GM21367 (cell line): ENCODE results near the gene UPK3BL1.
"Not testable (repeated sequence)": the region's sequence is repeated elsewhere in the genome, so short reads cannot be mapped to it uniquely, and the experiment has no call there.

Experiments
- ATAC-seq: cut with Tn5 transposase; IDR thresholded peaks from one replicate; pipeline ENCODE4 v1.9.1; 2021; ENCODE audit not compliant: unreplicated experiment

The UPK3BL1 gene

GRCh38 chr7:102642691-102643090 lies at the start of gene UPK3BL1:
UPK3BL1 (minus strand) TSS chr7:102642791; CDS start chr7:102642741, 50 bp downstream.
- ATAC-seq: not testable (repeated sequence)

GRCh38 chr7:102690602-102691001 lies 48.0 kb upstream of the UPK3BL1 start:
- ATAC-seq: not testable (repeated sequence)

GRCh38 chr7:102689436-102690282 lies 47.1 kb upstream of the UPK3BL1 start:
- ATAC-seq: peak; percentile 54

- ATAC-seq: peak; percentile 75
Measured at GRCh38 chr7:102688299-102689036, 45.9 kb upstream of the UPK3BL1 start.

GRCh38 chr7:102682560-102682959 lies 40.0 kb upstream of the UPK3BL1 start:
- ATAC-seq: not testable (repeated sequence)

GRCh38 chr7:102680780-102681179 lies 38.2 kb upstream of the UPK3BL1 start:
- ATAC-seq: not testable (repeated sequence)

- ATAC-seq: not testable (repeated sequence)
Measured at GRCh38 chr7:102675545-102675944, 33.0 kb upstream of the UPK3BL1 start.

GRCh38 chr7:102673447-102674067 lies 31.0 kb upstream of the UPK3BL1 start:
- ATAC-seq: not testable (repeated sequence)

GRCh38 chr7:102671956-102672307 lies 29.3 kb upstream of the UPK3BL1 start:
- ATAC-seq: not testable (repeated sequence)

GRCh38 chr7:102671166-102671955 lies 28.8 kb upstream of the UPK3BL1 start, which contains the start of gene POLR2J2:
POLR2J2 (minus strand) TSS chr7:102671663; CDS start chr7:102671601, 62 bp downstream.
- ATAC-seq: peak; percentile 50

- not testable (repeated sequence) for ATAC-seq
Measured at GRCh38 chr7:102667523-102667922, 24.9 kb upstream of the UPK3BL1 start.

GRCh38 chr7:102666850-102667249 lies 24.3 kb upstream of the UPK3BL1 start:
- not testable (repeated sequence) for ATAC-seq

GRCh38 chr7:102664765-102665164 lies 22.2 kb upstream of the UPK3BL1 start:
- ATAC-seq: not testable (repeated sequence)

GRCh38 chr7:102649924-102650323 lies 7.3 kb upstream of the UPK3BL1 start, which contains the start of gene SPDYE2B:
SPDYE2B (plus strand) TSS chr7:102650319; CDS start chr7:102652349, 2,030 bp downstream.
- ATAC-seq: not testable (repeated sequence)

- ATAC-seq: not testable (repeated sequence)
Measured at GRCh38 chr7:102647813-102648212, 5.2 kb upstream of the UPK3BL1 start.

GRCh38 chr7:102643404-102643803 lies 813 bp upstream of the UPK3BL1 start:
- not testable (repeated sequence) for ATAC-seq

GRCh38 chr7:102638848-102639247 lies 3.7 kb downstream of the UPK3BL1 start:
- not testable (repeated sequence) for ATAC-seq

GRCh38 chr7:102636956-102637355 lies 5.6 kb downstream of the UPK3BL1 start:
- ATAC-seq: not testable (repeated sequence)

GRCh38 chr7:102635354-102635753 lies 7.2 kb downstream of the UPK3BL1 start:
- not testable (repeated sequence) for ATAC-seq

GRCh38 chr7:102634299-102634698 lies 8.3 kb downstream of the UPK3BL1 start:
- ATAC-seq: not testable (repeated sequence)
